Measurements from ENCODE around the gene UBE2D4.
"Not testable (repeated sequence)": the region's sequence is repeated elsewhere in the genome, so short reads cannot be mapped to it uniquely, and the experiment has no call there.

UBE2D4 gene

GRCh38 chr7:43987476-43987875 is 61.2 kb downstream of the UBE2D4 start:
- not testable (repeated sequence) for H3K4me3 ChIP-seq (ENCODE audit: low read length in 2 of 2); H3K4me1 ChIP-seq (ENCODE audit: control insufficient read depth, insufficient read depth, low read length); H3K9me3 ChIP-seq (ENCODE audit: control insufficient read depth in 2 of 2, low read length in 2 of 2); H3K9ac ChIP-seq (ENCODE audit: low read length in 2 of 2); H3K36me3 ChIP-seq (ENCODE audit: control insufficient read depth in 2 of 2, insufficient read depth in 2 of 2, low read length in 2 of 2); H3K27ac ChIP-seq (ENCODE audit: low read length); H3K27me3 ChIP-seq (ENCODE audit: control insufficient read depth in 1 of 2, insufficient read depth in 2 of 2, low read length in 2 of 2)

GRCh38 chr7:43990011-43990585 is 63.9 kb downstream of the UBE2D4 start:
- not testable (repeated sequence) for H3K9ac ChIP-seq (ENCODE audit: low read length in 2 of 2); H3K4me1 ChIP-seq (ENCODE audit: control insufficient read depth, insufficient read depth, low read length); H3K4me3 ChIP-seq (ENCODE audit: low read length in 2 of 2); H3K27me3 ChIP-seq (ENCODE audit: control insufficient read depth in 1 of 2, insufficient read depth in 2 of 2, low read length in 2 of 2); H3K9me3 ChIP-seq (ENCODE audit: control insufficient read depth in 2 of 2, low read length in 2 of 2); H3K27ac ChIP-seq (ENCODE audit: low read length); H3K36me3 ChIP-seq (ENCODE audit: control insufficient read depth in 2 of 2, insufficient read depth in 2 of 2, low read length in 2 of 2)

DNA sequence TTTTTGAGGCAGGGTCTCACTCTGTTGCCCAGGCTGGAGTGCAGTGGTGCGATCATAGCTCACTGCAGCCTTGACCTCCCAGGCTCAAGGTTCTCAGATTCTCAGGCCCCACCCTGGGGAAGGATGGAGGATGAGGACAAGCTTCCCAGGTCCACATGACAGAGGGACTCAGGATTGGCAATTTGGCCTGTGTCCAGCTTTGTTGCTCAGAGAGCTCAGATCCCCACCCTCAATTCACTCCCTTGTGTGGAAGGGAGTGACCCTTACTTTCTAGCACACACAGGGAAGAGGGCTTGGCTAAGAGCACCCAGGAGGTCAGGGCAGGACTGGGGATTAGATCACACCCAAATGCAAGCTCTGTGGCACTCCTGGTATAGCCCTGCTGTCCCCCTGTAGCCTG is 64.6 kb downstream of the UBE2D4 start:
- H3K27ac ChIP-seq (ENCODE audit: low read length) = not testable (repeated sequence)

GRCh38 chr7:43992896-43993295 is 66.7 kb downstream of the UBE2D4 start:
- not testable (repeated sequence) for H3K4me3 ChIP-seq (ENCODE audit: low read length in 2 of 2); H3K9ac ChIP-seq (ENCODE audit: low read length in 2 of 2); H3K4me1 ChIP-seq (ENCODE audit: control insufficient read depth, insufficient read depth, low read length); H3K27me3 ChIP-seq (ENCODE audit: control insufficient read depth in 1 of 2, insufficient read depth in 2 of 2, low read length in 2 of 2); H3K9me3 ChIP-seq (ENCODE audit: control insufficient read depth in 2 of 2, low read length in 2 of 2); H3K27ac ChIP-seq (ENCODE audit: low read length); H3K36me3 ChIP-seq (ENCODE audit: control insufficient read depth in 2 of 2, insufficient read depth in 2 of 2, low read length in 2 of 2)

More for the DNA sequence above, 64.6 kb downstream of the UBE2D4 start:
- H3K9ac ChIP-seq (ENCODE audit: low read length in 2 of 2); H3K9me3 ChIP-seq (ENCODE audit: control insufficient read depth in 2 of 2, low read length in 2 of 2); H3K4me3 ChIP-seq (ENCODE audit: low read length in 2 of 2); H3K4me1 ChIP-seq (ENCODE audit: control insufficient read depth, insufficient read depth, low read length); H3K36me3 ChIP-seq (ENCODE audit: control insufficient read depth in 2 of 2, insufficient read depth in 2 of 2, low read length in 2 of 2); H3K27me3 ChIP-seq (ENCODE audit: control insufficient read depth in 1 of 2, insufficient read depth in 2 of 2, low read length in 2 of 2): not testable (repeated sequence)

GRCh38 chr7:43994681-43995080 is 68.4 kb downstream of the UBE2D4 start:
- H3K4me3 ChIP-seq (ENCODE audit: low read length in 2 of 2); H3K36me3 ChIP-seq (ENCODE audit: control insufficient read depth in 2 of 2, insufficient read depth in 2 of 2, low read length in 2 of 2); H3K27me3 ChIP-seq (ENCODE audit: control insufficient read depth in 1 of 2, insufficient read depth in 2 of 2, low read length in 2 of 2); H3K9ac ChIP-seq (ENCODE audit: low read length in 2 of 2); H3K9me3 ChIP-seq (ENCODE audit: control insufficient read depth in 2 of 2, low read length in 2 of 2); H3K4me1 ChIP-seq (ENCODE audit: control insufficient read depth, insufficient read depth, low read length); H3K27ac ChIP-seq (ENCODE audit: low read length): not testable (repeated sequence)

GRCh38 chr7:43997532-43997931 is 71.3 kb downstream of the UBE2D4 start, which contains the start of gene SPDYE1:
TSS of gene SPDYE1 (plus strand) at chr7:43997897. CDS start at chr7:43999950, 2,053 bp downstream.
- not testable (repeated sequence) for H3K27ac ChIP-seq (ENCODE audit: low read length); H3K4me3 ChIP-seq (ENCODE audit: low read length in 2 of 2); H3K9me3 ChIP-seq (ENCODE audit: control insufficient read depth in 2 of 2, low read length in 2 of 2); H3K36me3 ChIP-seq (ENCODE audit: control insufficient read depth in 2 of 2, insufficient read depth in 2 of 2, low read length in 2 of 2); H3K27me3 ChIP-seq (ENCODE audit: control insufficient read depth in 1 of 2, insufficient read depth in 2 of 2, low read length in 2 of 2); H3K9ac ChIP-seq (ENCODE audit: low read length in 2 of 2); H3K4me1 ChIP-seq (ENCODE audit: control insufficient read depth, insufficient read depth, low read length)
